ENCODE data around the gene TTYH1. TPM values are rescaled to one million over a fixed set of nuclear protein-coding genes. Genes with fewer than 3 reads are reported as not detected.

The TTYH1 gene
- total RNA-seq, 2 experiments from 2014 or later, result not detected

DNA sequence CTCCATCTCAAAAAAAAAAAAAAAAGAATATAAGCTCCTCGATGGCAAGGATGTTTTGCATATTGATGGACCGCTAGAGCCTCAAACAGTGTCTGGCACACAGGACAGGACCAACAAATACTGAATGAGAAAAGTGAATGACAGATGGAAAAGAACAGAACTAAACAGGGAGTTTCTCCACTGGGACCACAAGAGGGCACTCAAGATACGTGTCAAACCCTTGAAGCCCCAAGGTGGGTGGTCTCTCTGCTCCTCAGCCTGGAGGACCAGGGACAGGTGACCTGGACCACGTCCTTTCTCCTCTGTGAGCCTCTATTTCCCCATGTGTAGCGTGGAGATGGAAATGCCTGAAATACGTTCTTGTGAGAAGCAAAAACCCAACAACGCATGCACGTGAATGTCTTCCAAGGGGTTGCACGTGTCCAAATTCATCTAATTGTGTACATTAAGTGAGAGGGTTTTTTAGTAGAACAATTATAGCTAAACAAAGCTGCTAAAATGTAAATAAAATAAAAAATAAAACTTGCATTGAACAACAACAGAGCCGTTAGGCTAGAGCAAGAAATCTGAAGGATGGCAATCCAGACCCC lies 63.5 kb downstream of the TTYH1 start:
- H3K27me3 Mint-ChIP-seq, result peaks cover 49% of the 10 kb centered on the region
- no peaks in the 10 kb centered on the region for H3K9me3 Mint-ChIP-seq
- H3K36me3 Mint-ChIP-seq (ENCODE audit: low read depth), result no peaks in the 10 kb centered on the region
- intact Hi-C loops (cut with DNase I, micrococcal nuclease), result loop anchor here (1.0 kb wide), 2 partner anchors 197 to 198 kb away; no protein-coding TSS in a partner anchor
- peaks cover 5% of the 10 kb centered on the region for H3K4me1 ChIP-seq (ENCODE audit: insufficient read depth, low read length)
- ChIA-PET POLR2A (no interaction called here), CTCF (no interaction called here)
- TF ChIP-seq, protein P1, sequence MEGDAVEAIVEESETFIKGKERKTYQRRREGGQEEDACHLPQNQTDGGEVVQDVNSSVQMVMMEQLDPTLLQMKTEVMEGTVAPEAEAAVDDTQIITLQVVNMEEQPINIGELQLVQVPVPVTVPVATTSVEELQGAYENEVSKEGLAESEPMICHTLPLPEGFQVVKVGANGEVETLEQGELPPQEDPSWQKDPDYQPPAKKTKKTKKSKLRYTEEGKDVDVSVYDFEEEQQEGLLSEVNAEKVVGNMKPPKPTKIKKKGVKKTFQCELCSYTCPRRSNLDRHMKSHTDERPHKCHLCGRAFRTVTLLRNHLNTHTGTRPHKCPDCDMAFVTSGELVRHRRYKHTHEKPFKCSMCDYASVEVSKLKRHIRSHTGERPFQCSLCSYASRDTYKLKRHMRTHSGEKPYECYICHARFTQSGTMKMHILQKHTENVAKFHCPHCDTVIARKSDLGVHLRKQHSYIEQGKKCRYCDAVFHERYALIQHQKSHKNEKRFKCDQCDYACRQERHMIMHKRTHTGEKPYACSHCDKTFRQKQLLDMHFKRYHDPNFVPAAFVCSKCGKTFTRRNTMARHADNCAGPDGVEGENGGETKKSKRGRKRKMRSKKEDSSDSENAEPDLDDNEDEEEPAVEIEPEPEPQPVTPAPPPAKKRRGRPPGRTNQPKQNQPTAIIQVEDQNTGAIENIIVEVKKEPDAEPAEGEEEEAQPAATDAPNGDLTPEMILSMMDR (IDR thresholded peaks at IDR 0.05), result peak; percentile 66
- H3K36me3 ChIP-seq (ENCODE audit: insufficient read depth, low read length), result no peaks in the 10 kb centered on the region
- peaks cover 5% of the 10 kb centered on the region for H3K4me1 Mint-ChIP-seq (ENCODE audit: low read depth)
- peaks cover 3 to 14% of the 10 kb centered on the region in 2 experiments for H3K27me3 ChIP-seq (ENCODE audit: control insufficient read depth in 1 of 2, insufficient read depth in 2 of 2, low read length in 2 of 2)
- DNase-seq (peak in 3 of 14 experiments; percentile 33 to 67 (median 66)), ATAC-seq (ENCODE audit: poor library complexity) (peak; percentile 44)
- no peak overlapping the region for H3K4me3 Mint-ChIP-seq
- H3K9me3 ChIP-seq (ENCODE audit: control insufficient read depth in 1 of 2, insufficient read depth in 1 of 2, low read length in 2 of 2), result no peaks in the 10 kb centered on the region
- no peak overlapping the region for H3K27ac Mint-ChIP-seq
- no peak overlapping the region for H3K27ac ChIP-seq (ENCODE audit: low read depth in 1 of 2, low read length in 2 of 2)
- H3K4me3 ChIP-seq (ENCODE audit: low read length), result no peak overlapping the region

DNA sequence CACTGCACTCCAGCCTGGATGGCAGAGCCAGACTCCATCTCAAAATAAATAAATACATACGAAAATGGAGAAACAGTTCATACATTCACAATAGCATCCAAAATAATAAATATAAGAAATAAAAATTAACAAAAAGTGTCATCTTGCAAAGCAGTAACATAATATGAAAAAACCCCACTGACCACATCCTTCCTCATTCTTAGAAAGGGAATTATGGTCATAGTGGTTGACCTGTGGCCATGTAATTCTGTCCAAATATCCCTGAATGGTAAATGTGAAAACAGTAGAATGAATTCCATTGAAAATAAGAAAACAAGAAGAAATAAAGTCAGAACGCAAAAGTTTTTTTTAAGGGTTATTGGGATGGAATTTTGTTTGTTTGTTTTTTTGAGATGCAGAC lies 64.8 kb downstream of the TTYH1 start:
- Mint-ChIP-seq H3K27ac (no peak overlapping the region), H3K9me3 (no peaks in the 10 kb centered on the region), H3K27me3 (peaks cover 47% of the 10 kb centered on the region), H3K4me3 (no peak overlapping the region), H3K4me1 (ENCODE audit: low read depth) (peaks cover 5% of the 10 kb centered on the region), H3K36me3 (ENCODE audit: low read depth) (no peaks in the 10 kb centered on the region)
- DNase-seq (peak in 1 of 14 experiments; percentile 22), ATAC-seq (ENCODE audit: poor library complexity) (no peak)
- POLR2A ChIA-PET, result no interaction called here
- TF ChIP-seq, protein P1 (IDR thresholded peaks at IDR 0.05), result no peak
- Histone ChIP-seq H3K27ac (ENCODE audit: low read depth in 1 of 2, low read length in 2 of 2) (no peak overlapping the region), H3K4me3 (ENCODE audit: low read length) (no peak overlapping the region), H3K9me3 (ENCODE audit: control insufficient read depth in 1 of 2, insufficient read depth in 1 of 2, low read length in 2 of 2) (no peaks in the 10 kb centered on the region), H3K27me3 (ENCODE audit: control insufficient read depth in 1 of 2, insufficient read depth in 2 of 2, low read length in 2 of 2) (peaks cover 3 to 8% of the 10 kb centered on the region in 2 experiments), H3K4me1 (ENCODE audit: insufficient read depth, low read length) (peaks cover 5% of the 10 kb centered on the region), H3K36me3 (ENCODE audit: insufficient read depth, low read length) (no peaks in the 10 kb centered on the region)
- intact Hi-C loops (cut with DNase I, micrococcal nuclease), result no loop called here
- CTCF ChIA-PET, result no interaction called here

DNA sequence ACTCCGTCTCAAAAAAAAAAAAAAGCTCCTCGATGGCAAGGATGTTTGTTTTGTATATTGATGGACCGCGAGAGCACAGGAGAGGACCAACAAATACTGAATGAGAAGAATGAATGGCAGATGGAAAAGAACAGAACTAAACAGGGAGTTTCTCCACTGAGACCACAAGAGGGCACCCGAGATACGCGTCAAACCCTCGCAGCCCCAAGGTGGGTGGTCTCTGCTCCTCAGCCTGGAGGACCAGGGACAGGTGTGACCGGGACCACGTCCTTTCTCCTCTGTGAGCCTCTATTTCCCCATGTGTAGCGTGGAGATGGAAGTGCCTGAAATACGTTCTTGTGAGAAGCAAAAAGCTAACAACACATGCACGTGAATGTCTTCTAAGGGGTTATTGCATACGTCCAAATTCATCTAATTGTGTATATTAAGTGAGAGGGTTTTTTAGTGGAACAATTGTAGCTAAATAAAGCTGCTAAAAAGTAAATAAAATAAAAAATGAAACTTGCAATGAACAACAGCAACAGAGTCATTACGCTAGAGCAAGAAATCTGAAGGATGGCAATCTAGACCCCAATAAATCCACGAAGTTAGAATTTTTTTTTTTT lies 66.2 kb downstream of the TTYH1 start:
- intact Hi-C loops (cut with DNase I, micrococcal nuclease), result no loop called here
- Mint-ChIP-seq H3K4me1 (ENCODE audit: low read depth) (peaks cover 5% of the 10 kb centered on the region), H3K4me3 (no peak overlapping the region), H3K9me3 (no peaks in the 10 kb centered on the region), H3K27me3 (peaks cover 47% of the 10 kb centered on the region), H3K27ac (no peak overlapping the region), H3K36me3 (ENCODE audit: low read depth) (no peaks in the 10 kb centered on the region)
- CTCF ChIA-PET, result interaction anchor here (0.9 kb wide), 1 partner anchor 12 kb away, joined by 3 read pairs; no protein-coding TSS in a partner anchor
- Histone ChIP-seq H3K36me3 (ENCODE audit: insufficient read depth, low read length) (no peaks in the 10 kb centered on the region), H3K27ac (ENCODE audit: low read depth in 1 of 2, low read length in 2 of 2) (no peak overlapping the region), H3K4me3 (ENCODE audit: low read length) (no peak overlapping the region), H3K4me1 (ENCODE audit: insufficient read depth, low read length) (peaks cover 5% of the 10 kb centered on the region), H3K27me3 (ENCODE audit: control insufficient read depth in 1 of 2, insufficient read depth in 2 of 2, low read length in 2 of 2) (peaks cover 3 to 8% of the 10 kb centered on the region in 2 experiments), H3K9me3 (ENCODE audit: control insufficient read depth in 1 of 2, insufficient read depth in 1 of 2, low read length in 2 of 2) (no peaks in the 10 kb centered on the region)
- ATAC-seq (ENCODE audit: poor library complexity) (peak; percentile 63), DNase-seq (peak in 6 of 14 experiments; percentile 22 to 77 (median 44))
- TF ChIP-seq, protein P1 (IDR thresholded peaks at IDR 0.05), result peak; percentile 79
- POLR2A ChIA-PET, result interaction anchor here (0.6 kb wide), 1 partner anchor 331 kb away, joined by 3 read pairs; no protein-coding TSS in a partner anchor
